ENCODE data around the gene KLHL35.

DNA sequence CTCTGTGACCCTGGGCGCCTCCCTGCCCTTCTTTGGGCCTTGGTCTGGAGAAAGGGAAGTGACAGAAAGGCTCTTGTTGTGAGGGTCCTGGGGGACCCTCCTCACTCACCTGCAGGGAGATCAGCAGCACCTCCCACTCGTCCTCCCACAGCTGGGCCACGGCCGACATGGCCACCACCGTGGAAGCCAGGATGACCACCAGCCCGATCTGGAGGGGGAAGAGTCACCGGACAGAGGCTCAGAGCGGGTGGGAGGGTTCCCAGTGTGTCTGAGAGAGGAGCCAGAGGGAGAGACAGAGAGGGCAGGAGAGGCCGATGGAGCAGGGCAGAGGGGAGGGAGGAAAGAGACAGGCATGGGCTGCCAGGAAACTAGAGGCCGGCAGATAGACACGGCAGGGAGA lies 16.8 kb upstream of the KLHL35 start:
- TF ChIP-seq CTCF (IDR thresholded peaks at IDR 0.05) (no peak), POLR2A (IDR thresholded peaks at IDR 0.05) (no peak)

All from uterus (tissue), 2 donors.